SHP77 treated with DMSO at 0.1 percent for 48 hours (cell line): ENCODE data around the gene NAV3.

Source experiments
- DNase-seq: peaks from one replicate; lab custom pipeline; 2025; lab: John Stamatoyannopoulos, UW

Gene NAV3

DNA sequence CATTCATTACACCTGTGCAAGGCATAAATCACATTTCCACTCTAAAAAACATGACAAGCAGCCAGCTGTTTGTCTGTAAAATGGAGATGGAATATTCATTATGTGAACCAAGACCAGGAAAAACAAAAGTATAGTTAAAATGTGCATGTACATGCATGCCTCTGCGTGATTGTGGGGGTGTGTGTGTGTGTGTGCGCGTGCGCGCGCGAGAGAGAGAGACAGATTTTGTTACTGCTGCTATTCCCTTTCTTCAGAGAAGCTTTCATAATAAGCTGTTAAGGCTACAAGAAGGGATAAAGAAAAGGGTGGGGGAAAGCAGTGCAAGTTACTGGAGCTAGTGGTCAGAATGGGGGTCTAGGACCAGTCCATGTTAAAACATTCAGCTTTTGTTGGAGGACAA lies 430.3 kb downstream of the NAV3 start:
- DNase-seq, result no peak

GRCh38 chr12:78261901-78262300 lies 431.2 kb downstream of the NAV3 start:
- no peak for DNase-seq
